Gastrocnemius medialis (tissue), 4 donors: ENCODE results near the gene ACSS1.

Experiments used
- POLR2A ChIP-seq, 2 donors: fragments of 450-650 bp; IDR thresholded peaks; one replicate each; pipeline ENCODE4 v1.6.1; 2017; ENCODE audit warnings: antibody characterized with exemption in 2 of 2, mild to moderate bottlenecking in 2 of 2, moderate library complexity in 2 of 2
- TF ChIP-seq, protein P1 (sequence below), 5 experiments: fragments of 450-650 bp in 3 of 5; fragments of 200-600 bp in 2 of 5; sonication (generic) in 2 of 5; IDR thresholded peaks in 4 of 5; conservative IDR thresholded peaks in 1 of 5; 1 replicate in 4 of 5; 2 replicates in 1 of 5; pipeline ENCODE4 v1.5.1; 2016 to 2019; ENCODE audit warnings: antibody characterized with exemption in 5 of 5, mild to moderate bottlenecking in 3 of 5, moderate library complexity in 3 of 5

DNA sequence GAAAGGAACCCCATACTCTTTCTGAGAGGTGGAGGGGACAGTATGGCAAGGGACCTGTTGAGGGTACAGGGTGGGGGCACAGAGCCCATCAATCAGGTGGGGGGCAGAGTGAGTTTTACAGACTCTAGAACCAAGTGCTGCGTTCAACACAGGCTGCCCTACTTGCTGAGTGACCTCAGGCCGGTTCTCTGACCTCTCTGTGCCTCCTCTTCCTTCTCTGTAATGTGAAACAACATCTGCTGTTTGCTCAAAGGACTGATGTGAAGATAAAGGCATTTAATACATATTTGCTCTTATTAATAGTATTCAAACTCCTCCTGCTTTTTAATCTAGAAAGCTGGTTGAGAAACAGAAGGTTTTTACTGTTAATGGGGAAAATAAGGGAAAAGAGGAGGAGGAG, 39.5 kb downstream of the ACSS1 start:
- no peak for TF ChIP-seq POLR2A (IDR thresholded peaks at IDR 0.05)
- TF ChIP-seq, protein P1, sequence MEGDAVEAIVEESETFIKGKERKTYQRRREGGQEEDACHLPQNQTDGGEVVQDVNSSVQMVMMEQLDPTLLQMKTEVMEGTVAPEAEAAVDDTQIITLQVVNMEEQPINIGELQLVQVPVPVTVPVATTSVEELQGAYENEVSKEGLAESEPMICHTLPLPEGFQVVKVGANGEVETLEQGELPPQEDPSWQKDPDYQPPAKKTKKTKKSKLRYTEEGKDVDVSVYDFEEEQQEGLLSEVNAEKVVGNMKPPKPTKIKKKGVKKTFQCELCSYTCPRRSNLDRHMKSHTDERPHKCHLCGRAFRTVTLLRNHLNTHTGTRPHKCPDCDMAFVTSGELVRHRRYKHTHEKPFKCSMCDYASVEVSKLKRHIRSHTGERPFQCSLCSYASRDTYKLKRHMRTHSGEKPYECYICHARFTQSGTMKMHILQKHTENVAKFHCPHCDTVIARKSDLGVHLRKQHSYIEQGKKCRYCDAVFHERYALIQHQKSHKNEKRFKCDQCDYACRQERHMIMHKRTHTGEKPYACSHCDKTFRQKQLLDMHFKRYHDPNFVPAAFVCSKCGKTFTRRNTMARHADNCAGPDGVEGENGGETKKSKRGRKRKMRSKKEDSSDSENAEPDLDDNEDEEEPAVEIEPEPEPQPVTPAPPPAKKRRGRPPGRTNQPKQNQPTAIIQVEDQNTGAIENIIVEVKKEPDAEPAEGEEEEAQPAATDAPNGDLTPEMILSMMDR (IDR thresholded peaks at IDR 0.05 in 4 of 5, conservative IDR thresholded peaks at IDR 0.05 in 1 of 5), result no peak
